IMR-90 (cell line): ENCODE results near the gene SLC24A3. TPM values are rescaled to one million over a fixed set of nuclear protein-coding genes. Genes with fewer than 3 reads are reported as not detected.

Source experiments
- ATAC-seq: fragments of 200-7000 bp; cut with Tn5 transposase; 2 replicates; pipeline ENCODE4 v1.9.1; 2020; ENCODE audit warnings: low read depth, mild to moderate bottlenecking, moderate library complexity
- BruUV-seq: library from RNA; stranded (reverse); fragments of 400-500 nt; replicated peaks from 2 replicates; lab custom pipeline; 2021; lab: Mats Ljungman, UMichigan
- CTCF ChIA-PET: fragments of 300-600 bp; formaldehyde crosslinking; extraction: SDS; loops from one replicate; lab custom pipeline; 2021; ENCODE audit warnings: antibody characterized with exemption; lab: Yijun Ruan, JAX
- POLR2A ChIA-PET: fragments of 300-600 bp; sonication (Branson Sonifier 250); formaldehyde crosslinking; loops from one replicate; lab custom pipeline; 2022; ENCODE audit warnings: antibody characterized with exemption; ENCODE audit not compliant: unreplicated experiment; lab: Charles Lee
- DNase-seq: peaks from one replicate; pipeline ENCODE4 v3.0.0; 2013
- H2AFZ ChIP-seq: replicated peaks from 2 replicates; pipeline ENCODE3; 2013; ENCODE audit warnings: low read length, mild to moderate bottlenecking; ENCODE audit not compliant: poor library complexity
- H2AK5ac ChIP-seq: 2 replicates; pipeline ENCODE4 v1.6.1; 2013; ENCODE audit warnings: low read depth, low read length, inconsistent platforms
- H2AK9ac ChIP-seq: replicated peaks from 2 replicates; pipeline ENCODE3; 2013; ENCODE audit warnings: mild to moderate bottlenecking, low read depth, low read length, moderate library complexity; ENCODE audit not compliant: poor library complexity
- H2BK120ac ChIP-seq: 2 replicates; pipeline ENCODE4 v1.6.1; 2013; ENCODE audit warnings: low read depth, low read length, inconsistent platforms
- H2BK15ac ChIP-seq: 3 replicates; pipeline ENCODE4 v1.6.1; 2013; ENCODE audit warnings: low read depth, low read length, inconsistent platforms
- H2BK20ac ChIP-seq: 2 replicates; pipeline ENCODE4 v1.6.1; 2013; ENCODE audit warnings: low read depth, mild to moderate bottlenecking, inconsistent platforms, low read length, moderate library complexity
- H2BK5ac ChIP-seq: 2 replicates; pipeline ENCODE4 v1.6.1; 2013; ENCODE audit warnings: mild to moderate bottlenecking, low read depth, low read length, inconsistent platforms; ENCODE audit not compliant: poor library complexity, severe bottlenecking
- H3K14ac ChIP-seq: replicated peaks from 2 replicates; pipeline ENCODE4 v1.6.1; 2013; ENCODE audit warnings: low read depth, low read length, inconsistent platforms
- H3K18ac ChIP-seq: 2 replicates; pipeline ENCODE4 v1.6.1; 2013; ENCODE audit warnings: low read depth, low read length, control low read depth
- H3K23ac ChIP-seq: 2 replicates; pipeline ENCODE4 v1.6.1; 2013; ENCODE audit warnings: low read depth, low read length, inconsistent platforms
- H3K27ac ChIP-seq: 2 replicates; pipeline ENCODE4 v1.5.1; 2013; ENCODE audit warnings: mild to moderate bottlenecking, control low read depth, low read length; ENCODE audit not compliant: insufficient read depth
- H3K27me3 ChIP-seq: 2 replicates; pipeline ENCODE4 v1.6.1; 2013; ENCODE audit warnings: low read length; ENCODE audit not compliant: control insufficient read depth, insufficient read depth
- H3K36me3 ChIP-seq: 2 replicates; pipeline ENCODE4 v1.6.1; 2013; ENCODE audit warnings: low read length, mixed read lengths; ENCODE audit not compliant: control insufficient read depth, insufficient read depth
- H3K4ac ChIP-seq: 2 replicates; pipeline ENCODE4 v1.6.1; 2013; ENCODE audit warnings: low read depth, low read length, inconsistent platforms
- H3K4me1 ChIP-seq: 2 replicates; pipeline ENCODE4 v1.6.1; 2013; ENCODE audit warnings: low read length, mixed read lengths; ENCODE audit not compliant: control insufficient read depth, insufficient read depth
- H3K4me2 ChIP-seq: 2 replicates; pipeline ENCODE4 v1.6.1; 2013; ENCODE audit warnings: low read depth, mild to moderate bottlenecking, control low read depth, low read length, moderate library complexity
- H3K4me3 ChIP-seq: 2 replicates; pipeline ENCODE4 v1.5.1; 2013; ENCODE audit warnings: low read depth, mild to moderate bottlenecking, control low read depth, low read length, moderate library complexity; ENCODE audit not compliant: insufficient read depth
- H3K56ac ChIP-seq: 2 replicates; pipeline ENCODE4 v1.6.1; 2013; ENCODE audit warnings: low read length, inconsistent platforms; ENCODE audit not compliant: insufficient read depth; ENCODE audit errors: extremely low read depth
- H3K79me1 ChIP-seq, 2 experiments: 2 replicates each; pipeline ENCODE4 v1.6.1; 2013; ENCODE audit warnings: low read length in 2 of 2, inconsistent platforms in 1 of 2, low read depth in 1 of 2
- H3K9ac ChIP-seq: 2 replicates; pipeline ENCODE4 v1.6.1; 2013; ENCODE audit warnings: low read depth, low read length, control low read depth
- H3K9me1 ChIP-seq: 2 replicates; pipeline ENCODE4 v1.6.1; 2013; ENCODE audit warnings: low read length, inconsistent platforms; ENCODE audit not compliant: insufficient read depth
- H3K9me3 ChIP-seq: 2 replicates; pipeline ENCODE4 v1.6.1; 2013; ENCODE audit warnings: low read length; ENCODE audit not compliant: control insufficient read depth, insufficient read depth
- H4K20me1 ChIP-seq: 2 replicates; pipeline ENCODE4 v1.6.1; 2013; ENCODE audit warnings: low read length, inconsistent platforms; ENCODE audit not compliant: insufficient read depth
- H4K5ac ChIP-seq: 2 replicates; pipeline ENCODE4 v1.6.1; 2013; ENCODE audit warnings: mild to moderate bottlenecking, low read depth, low read length, control low read depth
- H4K8ac ChIP-seq, 2 experiments: 2 replicates each; pipeline ENCODE4 v1.6.1; 2013; ENCODE audit warnings: low read depth in 2 of 2, low read length in 2 of 2, control low read depth in 1 of 2, inconsistent platforms in 1 of 2
- H4K91ac ChIP-seq: 2 replicates; pipeline ENCODE4 v1.6.1; 2013; ENCODE audit warnings: low read depth, low read length, inconsistent platforms; ENCODE audit not compliant: insufficient read depth
- CHD1 ChIP-seq: IDR thresholded peaks from 2 replicates; pipeline ENCODE4 v1.6.1; 2012; ENCODE audit warnings: low read depth, low read length, improper control_type of control experiment
- FOS ChIP-seq: fragments of 150-350 bp; IDR thresholded peaks from 2 replicates; pipeline ENCODE4 v1.6.1; 2016; ENCODE audit warnings: low read depth, low read length
- MAZ ChIP-seq: IDR thresholded peaks from 2 replicates; pipeline ENCODE4 v1.6.1; 2012; ENCODE audit warnings: low read depth, mild to moderate bottlenecking, low read length, improper control_type of control experiment, moderate library complexity, borderline replicate concordance
- MXI1 ChIP-seq: IDR thresholded peaks from 2 replicates; pipeline ENCODE4 v1.6.1; 2012; ENCODE audit warnings: low read depth, mild to moderate bottlenecking, low read length, moderate library complexity, borderline replicate concordance
- NFE2L2 ChIP-seq: fragments of 150-350 bp; IDR thresholded peaks from 2 replicates; pipeline ENCODE4 v1.6.1; 2016; ENCODE audit warnings: low read depth, mild to moderate bottlenecking, low read length
- POLR2A ChIP-seq: IDR thresholded peaks from 2 replicates; pipeline ENCODE4 v1.6.1; 2012; ENCODE audit warnings: mild to moderate bottlenecking, low read depth, low read length
- RCOR1 ChIP-seq: IDR thresholded peaks from 2 replicates; pipeline ENCODE4 v1.6.1; 2012; ENCODE audit warnings: mild to moderate bottlenecking, low read length, improper control_type of control experiment; ENCODE audit not compliant: insufficient replicate concordance
- SMC3 ChIP-seq: fragments of 150-350 bp; IDR thresholded peaks from 2 replicates; pipeline ENCODE4 v1.6.1; 2016; ENCODE audit warnings: low read depth, mild to moderate bottlenecking, antibody characterized with exemption, low read length, moderate library complexity
- WGBS, 2 experiments: methylation state at CpG; one replicate each; pipeline versions ENCODE4 v1.1.5 to v1.1.7; 2013; ENCODE audit warnings: missing lambda C conversion rate in 2 of 2; ENCODE audit not compliant: insufficient read length in 1 of 2; ENCODE audit errors: extremely low coverage in 2 of 2; 5-methylcytosine and 5-hydroxymethylcytosine counted together
- dilution Hi-C: fragments of 300-500 bp; cut with HindIII; formaldehyde crosslinking; loops from one replicate; pipeline ENCODE4 v1.14.3; 2018; ENCODE audit warnings: low sequenced_read_pairs; ENCODE audit not compliant: unreplicated experiment
- in situ Hi-C: fragments of 300-500 bp; cut with MboI; formaldehyde crosslinking; loops from 3 replicates; pipeline ENCODE4 v1.14.3; 2019; ENCODE audit warnings: low sequenced_read_pairs, inconsistent platforms, mixed read lengths
- intact Hi-C: fragments of 100-400 bp; cut with micrococcal nuclease; formaldehyde crosslinking; loops from 2 replicates; pipeline ENCODE4 v1.10.0; 2022
- polyA plus RNA-seq, 3 experiments: library from polyadenylated mRNA; depleted of rRNA; stranded (reverse); fragments of >200 nt; gene quantifications; 2 replicates each; pipeline ENCODE4 v1.2.3, GENCODE V29; 2012; ENCODE audit warnings: low replicate concordance in 1 of 3
- total RNA-seq: library from RNA; depleted of rRNA; stranded (reverse); fragments of >200 nt; gene quantifications from 2 replicates; pipeline ENCODE4 v1.2.3, GENCODE V29; 2012

The SLC24A3 gene
- total and polyA plus RNA-seq, 2 of the 4 experiments (the other 2 are of a cell fraction): not detected

DNA sequence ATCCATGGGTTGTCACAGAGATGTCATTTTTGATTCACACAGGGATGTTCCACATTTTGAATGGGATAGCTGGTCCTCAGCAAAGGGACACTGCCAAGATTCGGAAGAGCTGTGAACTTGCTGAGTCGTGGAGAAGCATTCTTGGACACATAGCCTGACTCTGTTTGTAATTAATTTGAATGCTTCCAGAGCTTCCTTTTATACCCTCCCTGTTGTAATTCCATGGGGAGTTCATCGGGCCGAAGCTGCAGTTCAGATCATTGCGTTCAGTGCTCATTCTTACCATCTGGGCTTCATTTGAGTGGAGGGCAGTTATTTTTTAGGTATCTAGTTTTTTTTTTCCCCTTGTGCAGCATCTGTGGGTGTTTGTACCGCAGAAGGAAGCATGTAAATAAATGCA, 126.5 kb downstream of the SLC24A3 start:
- intact Hi-C loops: no loop called here

More for the DNA sequence above, 126.5 kb downstream of the SLC24A3 start:
- BruUV-seq: no TSS peak
- ChIA-PET POLR2A (no interaction called here), CTCF (no interaction called here)
- Histone ChIP-seq H3K4me2 (no peak overlapping the region), H3K4me1 (no peaks in the 10 kb centered on the region), H2AFZ (no peak overlapping the region), H2AK5ac (no peak overlapping the region), H3K4ac (no peak overlapping the region), H2BK20ac (no peak overlapping the region), H2BK15ac (no peak overlapping the region), H4K91ac (no peak overlapping the region), H4K20me1 (no peaks in the 10 kb centered on the region), H3K56ac (no peak overlapping the region), H3K27ac (no peak overlapping the region), H3K79me1 (no peaks in the 10 kb centered on the region), H3K36me3 (no peaks in the 10 kb centered on the region), H2AK9ac (no peak overlapping the region), H3K9me1 (no peaks in the 10 kb centered on the region), H4K8ac (no peak overlapping the region), H2BK120ac (no peak overlapping the region), H3K4me3 (no peak overlapping the region), H3K9ac (no peak overlapping the region), H4K5ac (no peak overlapping the region), H3K23ac (no peak overlapping the region), H2BK5ac (no peak overlapping the region), H3K18ac (no peak overlapping the region), H3K9me3 (no peaks in the 10 kb centered on the region; the same call in 1 of the 2 replicates), H3K14ac (no peak overlapping the region), H3K27me3 (no peaks in the 10 kb centered on the region)
- ATAC-seq: no peak
- WGBS, 2 experiments: no CpG with 5 or more reads among the region's 6 CpGs
- in situ Hi-C loops (no loop called here), dilution Hi-C loops (no loop called here)
- TF ChIP-seq FOS: no peak
- no peak for TF ChIP-seq RCOR1
- TF ChIP-seq CHD1: no peak
- no peak for TF ChIP-seq SMC3
- no peak for TF ChIP-seq MXI1
- no peak for TF ChIP-seq POLR2A
- no peak for TF ChIP-seq MAZ
- TF ChIP-seq NFE2L2: no peak
- no peak for DNase-seq
